Measurements from ENCODE around the gene ALDH1L2. TPM values are rescaled to one million over a fixed set of nuclear protein-coding genes. Genes with fewer than 3 reads are reported as not detected.

ALDH1L2 gene
- total RNA-seq, 1 donor from 2014 or later = 69.2 TPM

DNA sequence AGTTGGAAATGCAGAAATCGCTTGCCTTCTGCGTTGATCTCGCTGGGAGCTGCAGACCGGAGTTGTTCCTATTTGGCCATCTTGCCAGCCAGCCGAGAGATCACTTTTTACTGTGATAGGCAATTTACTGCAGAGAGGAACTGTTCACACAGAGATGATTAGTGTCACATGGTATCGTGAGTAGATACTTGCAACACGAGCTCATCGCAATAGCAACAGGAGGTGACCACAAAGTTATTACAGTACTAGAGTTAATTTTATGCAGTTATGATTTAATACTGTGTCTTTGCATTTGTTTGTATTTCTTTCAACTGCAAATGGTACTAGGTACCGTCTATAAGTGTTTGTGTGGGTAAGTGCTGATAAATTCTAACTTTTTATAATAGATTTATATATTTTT is 70.4 kb downstream of the ALDH1L2 start:
- Mint-ChIP-seq H3K4me1 (ENCODE audit: low read depth, unreplicated experiment) (peaks cover 14% of the 10 kb centered on the region), H3K36me3 (ENCODE audit: low read depth, unreplicated experiment) (peaks cover 51% of the 10 kb centered on the region), H3K27me3 (ENCODE audit: low read depth, unreplicated experiment) (no peaks in the 10 kb centered on the region), H3K27ac (ENCODE audit: unreplicated experiment) (peak overlapping the region; percentile 34), H3K9me3 (ENCODE audit: unreplicated experiment) (peaks cover 16% of the 10 kb centered on the region), H3K4me3 (ENCODE audit: unreplicated experiment) (no peak overlapping the region)
- Histone ChIP-seq H3K36me3 (ENCODE audit: insufficient read depth, low read length) (peaks cover 2% of the 10 kb centered on the region), H3K9me3 (ENCODE audit: insufficient read depth, low read depth, low read length) (peaks cover 4% of the 10 kb centered on the region), H3K27ac (ENCODE audit: low read depth, low read length) (no peak overlapping the region), H3K4me1 (ENCODE audit: insufficient read depth, low read length) (no peaks in the 10 kb centered on the region), H3K27me3 (ENCODE audit: insufficient read depth, low read length) (no peaks in the 10 kb centered on the region), H3K4me2 (ENCODE audit: low read length) (no peak overlapping the region), H3K9ac (ENCODE audit: low read length) (no peak overlapping the region), H2AFZ (ENCODE audit: low read depth, low read length) (no peak overlapping the region), H4K20me1 (ENCODE audit: insufficient read depth, low read length) (no peaks in the 10 kb centered on the region), H3K79me2 (ENCODE audit: insufficient read depth, low read length) (no peaks in the 10 kb centered on the region), H3K4me3 (ENCODE audit: insufficient read depth, low read depth, low read length) (no peak overlapping the region)
- TF ChIP-seq, protein P1, sequence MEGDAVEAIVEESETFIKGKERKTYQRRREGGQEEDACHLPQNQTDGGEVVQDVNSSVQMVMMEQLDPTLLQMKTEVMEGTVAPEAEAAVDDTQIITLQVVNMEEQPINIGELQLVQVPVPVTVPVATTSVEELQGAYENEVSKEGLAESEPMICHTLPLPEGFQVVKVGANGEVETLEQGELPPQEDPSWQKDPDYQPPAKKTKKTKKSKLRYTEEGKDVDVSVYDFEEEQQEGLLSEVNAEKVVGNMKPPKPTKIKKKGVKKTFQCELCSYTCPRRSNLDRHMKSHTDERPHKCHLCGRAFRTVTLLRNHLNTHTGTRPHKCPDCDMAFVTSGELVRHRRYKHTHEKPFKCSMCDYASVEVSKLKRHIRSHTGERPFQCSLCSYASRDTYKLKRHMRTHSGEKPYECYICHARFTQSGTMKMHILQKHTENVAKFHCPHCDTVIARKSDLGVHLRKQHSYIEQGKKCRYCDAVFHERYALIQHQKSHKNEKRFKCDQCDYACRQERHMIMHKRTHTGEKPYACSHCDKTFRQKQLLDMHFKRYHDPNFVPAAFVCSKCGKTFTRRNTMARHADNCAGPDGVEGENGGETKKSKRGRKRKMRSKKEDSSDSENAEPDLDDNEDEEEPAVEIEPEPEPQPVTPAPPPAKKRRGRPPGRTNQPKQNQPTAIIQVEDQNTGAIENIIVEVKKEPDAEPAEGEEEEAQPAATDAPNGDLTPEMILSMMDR (IDR thresholded peaks at IDR 0.05; ENCODE audit: insufficient read depth, low read depth, low read length) = no peak
- TF ChIP-seq EZH2 (IDR thresholded peaks at IDR 0.05; ENCODE audit: insufficient read depth, low read length) = no peak
- DNase-seq (ENCODE audit: low read depth) (peak; percentile 41), FAIRE-seq (no peak)

GRCh38 chr12:105001476-105001875 is 82.8 kb downstream of the ALDH1L2 start:
- peaks cover 4% of the 10 kb centered on the region for H3K9me3 Mint-ChIP-seq (ENCODE audit: unreplicated experiment)
- H4K20me1 ChIP-seq (ENCODE audit: insufficient read depth, low read length) = peaks cover 10% of the 10 kb centered on the region
- no peak overlapping the region for H3K4me3 Mint-ChIP-seq (ENCODE audit: unreplicated experiment)
- no peak for DNase-seq (ENCODE audit: low read depth)
- H3K79me2 ChIP-seq (ENCODE audit: insufficient read depth, low read length) = no peaks in the 10 kb centered on the region
- no peaks in the 10 kb centered on the region for H3K27me3 Mint-ChIP-seq (ENCODE audit: low read depth, unreplicated experiment)
- H3K4me1 Mint-ChIP-seq (ENCODE audit: low read depth, unreplicated experiment) = no peaks in the 10 kb centered on the region
- H3K36me3 ChIP-seq (ENCODE audit: insufficient read depth, low read length) = peaks cover 8% of the 10 kb centered on the region
- no peak for FAIRE-seq
- no peaks in the 10 kb centered on the region for H3K4me1 ChIP-seq (ENCODE audit: insufficient read depth, low read length)
- H2AFZ ChIP-seq (ENCODE audit: low read depth, low read length) = no peak overlapping the region
- TF ChIP-seq, protein P1 (IDR thresholded peaks at IDR 0.05; ENCODE audit: insufficient read depth, low read depth, low read length) = no peak
- no peak for TF ChIP-seq EZH2 (IDR thresholded peaks at IDR 0.05; ENCODE audit: insufficient read depth, low read length)
- peaks cover 36% of the 10 kb centered on the region for H3K36me3 Mint-ChIP-seq (ENCODE audit: low read depth, unreplicated experiment)
- H3K9me3 ChIP-seq (ENCODE audit: insufficient read depth, low read depth, low read length) = no peaks in the 10 kb centered on the region
- no peak overlapping the region for H3K27ac ChIP-seq (ENCODE audit: low read depth, low read length)
- no peak overlapping the region for H3K4me2 ChIP-seq (ENCODE audit: low read length)
- no peak overlapping the region for H3K4me3 ChIP-seq (ENCODE audit: insufficient read depth, low read depth, low read length)
- H3K27ac Mint-ChIP-seq (ENCODE audit: unreplicated experiment) = no peak overlapping the region
- no peaks in the 10 kb centered on the region for H3K27me3 ChIP-seq (ENCODE audit: insufficient read depth, low read length)
- H3K9ac ChIP-seq (ENCODE audit: low read length) = no peak overlapping the region

- Histone ChIP-seq H3K4me2 (ENCODE audit: low read length) (no peak overlapping the region), H3K27ac (ENCODE audit: low read depth, low read length) (no peak overlapping the region), H3K9ac (ENCODE audit: low read length) (no peak overlapping the region), H3K4me1 (ENCODE audit: insufficient read depth, low read length) (no peaks in the 10 kb centered on the region), H3K27me3 (ENCODE audit: insufficient read depth, low read length) (no peaks in the 10 kb centered on the region), H4K20me1 (ENCODE audit: insufficient read depth, low read length) (peaks cover 10% of the 10 kb centered on the region), H3K36me3 (ENCODE audit: insufficient read depth, low read length) (peaks cover 20% of the 10 kb centered on the region), H3K79me2 (ENCODE audit: insufficient read depth, low read length) (no peaks in the 10 kb centered on the region), H3K4me3 (ENCODE audit: insufficient read depth, low read depth, low read length) (no peak overlapping the region), H3K9me3 (ENCODE audit: insufficient read depth, low read depth, low read length) (no peaks in the 10 kb centered on the region), H2AFZ (ENCODE audit: low read depth, low read length) (no peak overlapping the region)
- FAIRE-seq = no peak
- Mint-ChIP-seq H3K4me1 (ENCODE audit: low read depth, unreplicated experiment) (peaks cover 1% of the 10 kb centered on the region), H3K27me3 (ENCODE audit: low read depth, unreplicated experiment) (no peaks in the 10 kb centered on the region), H3K27ac (ENCODE audit: unreplicated experiment) (no peak overlapping the region), H3K4me3 (ENCODE audit: unreplicated experiment) (no peak overlapping the region), H3K36me3 (ENCODE audit: low read depth, unreplicated experiment) (peaks cover 35% of the 10 kb centered on the region), H3K9me3 (ENCODE audit: unreplicated experiment) (peaks cover 2% of the 10 kb centered on the region)
- DNase-seq (ENCODE audit: low read depth) = no peak
- TF ChIP-seq, protein P1 (IDR thresholded peaks at IDR 0.05; ENCODE audit: insufficient read depth, low read depth, low read length) = no peak
- no peak for TF ChIP-seq EZH2 (IDR thresholded peaks at IDR 0.05; ENCODE audit: insufficient read depth, low read length)
Measured at GRCh38 chr12:104999347-104999685, 84.9 kb downstream of the ALDH1L2 start.

Data from astrocyte (in vitro differentiated cells and primary cell).